NB4 (cell line): ENCODE measurements around the gene SHISA6.
A peak's percentile ranks its signal among the peaks of the same experiment; 100 is the strongest.

ENCODE experiments used
- DNase-seq: peaks from one replicate; pipeline ENCODE4 v3.0.0; 2010; ENCODE audit warnings: low read depth
- H3K4me3 ChIP-seq: one replicate; pipeline ENCODE4 v1.5.1; 2011; ENCODE audit warnings: mild to moderate bottlenecking, low read depth, low read length, moderate library complexity
- MYC ChIP-seq: IDR thresholded peaks from 2 replicates; pipeline ENCODE4 v1.6.1; 2011; ENCODE audit warnings: low read depth, low read length
- POLR2A ChIP-seq: IDR thresholded peaks from 2 replicates; pipeline ENCODE4 v1.6.1; 2011; ENCODE audit warnings: mild to moderate bottlenecking; ENCODE audit not compliant: insufficient read length; ENCODE audit errors: extremely low read depth
- TF ChIP-seq, protein P1 (sequence below): IDR thresholded peaks from 2 replicates; pipeline ENCODE4 v1.6.1; 2011; ENCODE audit warnings: low read depth, low read length
- TF ChIP-seq, protein P2 (sequence below): IDR thresholded peaks from one replicate; pipeline ENCODE4 v1.5.1; 2012; ENCODE audit warnings: low read depth, low read length

Gene SHISA6

DNA sequence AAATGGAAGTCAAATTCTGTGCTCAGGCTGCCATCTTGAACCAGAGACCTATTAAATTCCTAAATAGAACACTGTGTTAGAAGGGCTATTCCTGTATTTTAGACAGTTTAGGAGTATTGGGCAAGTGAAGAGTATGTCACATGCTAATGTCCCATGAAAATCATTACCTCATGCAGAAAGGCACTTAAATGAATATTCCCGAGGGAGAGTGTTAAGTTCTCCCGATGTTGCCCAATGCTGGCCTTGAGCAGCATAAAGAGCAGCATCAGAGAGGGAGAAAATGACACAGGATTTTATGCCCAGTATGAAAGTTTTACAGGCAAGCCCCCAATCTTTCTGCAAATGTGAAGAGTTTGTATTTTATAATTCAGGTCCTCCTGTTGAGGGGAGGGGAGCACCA lies 28.2 kb upstream of the SHISA6 start:
- no peak for DNase-seq
- H3K4me3 ChIP-seq = no peak overlapping the region
- TF ChIP-seq, protein P1, sequence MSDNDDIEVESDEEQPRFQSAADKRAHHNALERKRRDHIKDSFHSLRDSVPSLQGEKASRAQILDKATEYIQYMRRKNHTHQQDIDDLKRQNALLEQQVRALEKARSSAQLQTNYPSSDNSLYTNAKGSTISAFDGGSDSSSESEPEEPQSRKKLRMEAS = no peak
- TF ChIP-seq, protein P2, sequence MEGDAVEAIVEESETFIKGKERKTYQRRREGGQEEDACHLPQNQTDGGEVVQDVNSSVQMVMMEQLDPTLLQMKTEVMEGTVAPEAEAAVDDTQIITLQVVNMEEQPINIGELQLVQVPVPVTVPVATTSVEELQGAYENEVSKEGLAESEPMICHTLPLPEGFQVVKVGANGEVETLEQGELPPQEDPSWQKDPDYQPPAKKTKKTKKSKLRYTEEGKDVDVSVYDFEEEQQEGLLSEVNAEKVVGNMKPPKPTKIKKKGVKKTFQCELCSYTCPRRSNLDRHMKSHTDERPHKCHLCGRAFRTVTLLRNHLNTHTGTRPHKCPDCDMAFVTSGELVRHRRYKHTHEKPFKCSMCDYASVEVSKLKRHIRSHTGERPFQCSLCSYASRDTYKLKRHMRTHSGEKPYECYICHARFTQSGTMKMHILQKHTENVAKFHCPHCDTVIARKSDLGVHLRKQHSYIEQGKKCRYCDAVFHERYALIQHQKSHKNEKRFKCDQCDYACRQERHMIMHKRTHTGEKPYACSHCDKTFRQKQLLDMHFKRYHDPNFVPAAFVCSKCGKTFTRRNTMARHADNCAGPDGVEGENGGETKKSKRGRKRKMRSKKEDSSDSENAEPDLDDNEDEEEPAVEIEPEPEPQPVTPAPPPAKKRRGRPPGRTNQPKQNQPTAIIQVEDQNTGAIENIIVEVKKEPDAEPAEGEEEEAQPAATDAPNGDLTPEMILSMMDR = no peak
- TF ChIP-seq MYC = no peak
- TF ChIP-seq POLR2A = no peak

DNA sequence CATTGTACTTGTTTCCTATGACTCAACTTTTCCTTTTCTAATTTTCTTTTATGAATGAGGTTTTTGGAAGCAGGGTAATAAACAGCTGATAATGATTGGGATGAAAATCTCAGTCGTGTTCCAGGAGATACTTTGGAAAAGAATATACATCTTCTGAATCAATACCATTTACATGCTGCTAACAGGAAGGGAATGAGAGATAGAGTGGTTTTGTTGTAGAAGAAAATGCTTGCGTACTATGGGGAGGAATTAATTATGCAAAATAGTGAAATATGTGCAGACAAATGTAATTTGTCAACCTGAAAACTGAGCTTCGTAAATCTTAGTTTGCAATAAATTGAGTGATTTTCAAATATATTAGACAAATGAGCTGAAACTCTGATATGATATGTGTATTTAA lies 24.0 kb upstream of the SHISA6 start:
- no peak for DNase-seq
- TF ChIP-seq, protein P2 = no peak
- TF ChIP-seq POLR2A (no peak), MYC (no peak)
- TF ChIP-seq, protein P1 = no peak
- no peak overlapping the region for H3K4me3 ChIP-seq

DNA sequence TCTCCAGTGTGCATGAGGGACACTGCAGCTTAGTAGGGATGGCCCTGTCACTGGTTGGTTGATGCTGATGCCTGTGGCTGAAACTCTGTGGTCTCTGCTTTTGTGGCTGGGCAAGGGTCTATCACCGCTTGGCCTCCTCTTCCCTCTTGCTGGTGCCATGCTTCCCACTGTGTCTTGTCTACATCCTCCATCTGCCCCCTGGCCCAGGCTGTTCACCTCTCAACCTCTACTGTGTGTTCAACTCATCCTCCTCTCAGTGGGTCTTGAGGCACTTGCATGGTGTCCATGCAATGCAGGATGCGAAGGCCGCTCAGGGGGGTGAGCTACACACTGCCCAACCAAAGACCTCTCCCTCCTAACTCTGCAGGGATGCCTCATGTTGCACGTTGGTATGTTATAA lies 19.8 kb upstream of the SHISA6 start:
- no peak for TF ChIP-seq POLR2A
- TF ChIP-seq, protein P1 = no peak
- TF ChIP-seq MYC = no peak
- TF ChIP-seq, protein P2 = no peak
- H3K4me3 ChIP-seq = no peak overlapping the region
- no peak for DNase-seq

DNA sequence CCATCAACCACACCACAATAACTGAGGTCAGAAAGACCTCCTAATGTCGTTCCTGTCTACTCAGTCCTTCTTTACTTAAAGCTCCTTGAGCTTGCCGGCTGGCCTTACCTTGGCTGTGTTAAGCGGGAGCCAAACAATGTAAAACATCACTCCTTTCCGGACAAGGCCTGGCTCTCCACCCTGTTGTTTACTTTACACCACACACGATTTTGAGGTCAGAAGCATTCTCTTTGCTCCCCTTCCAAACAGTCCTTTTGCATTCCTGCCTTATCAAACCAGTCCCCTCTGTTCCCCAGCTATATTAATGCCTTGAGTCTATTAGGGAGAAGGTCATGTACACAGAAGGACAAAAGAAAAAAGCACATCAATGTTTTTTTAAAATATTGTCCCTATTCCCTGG lies 19.3 kb upstream of the SHISA6 start:
- no peak overlapping the region for H3K4me3 ChIP-seq
- TF ChIP-seq POLR2A (no peak), MYC (no peak)
- TF ChIP-seq, protein P1 = no peak
- TF ChIP-seq, protein P2 = no peak
- no peak for DNase-seq

DNA sequence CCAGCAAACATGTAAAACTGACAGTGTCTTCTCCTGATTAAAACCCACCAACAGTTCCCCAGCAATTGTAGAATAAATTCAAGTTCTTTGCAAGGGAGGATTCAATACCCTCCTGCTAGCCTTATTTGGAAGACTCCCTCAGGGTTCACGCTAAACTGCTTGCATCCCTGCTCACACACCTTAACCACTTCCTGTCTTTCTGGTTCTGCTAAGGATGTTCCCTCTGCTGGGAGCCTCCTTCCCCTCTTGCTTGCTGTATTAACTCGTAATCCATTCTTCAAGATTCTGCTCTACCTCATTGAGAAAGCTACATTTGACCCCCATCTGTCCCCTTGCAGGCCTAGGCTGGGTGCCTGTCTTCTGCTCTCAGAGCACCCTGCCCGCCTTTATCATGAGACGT lies 2.3 kb upstream of the SHISA6 start:
- TF ChIP-seq, protein P2 = no peak
- TF ChIP-seq POLR2A (no peak), MYC (no peak)
- TF ChIP-seq, protein P1 = no peak
- DNase-seq = peak; percentile 20
- no peak overlapping the region for H3K4me3 ChIP-seq
